Stomach (tissue), 9 donors: ENCODE measurements around the gene MDC1. TPM values are rescaled to one million over a fixed set of nuclear protein-coding genes. Genes with fewer than 3 reads are reported as not detected.

Experiments used
- DNase-seq, 2 donors: peaks; one replicate each; pipeline versions ENCODE4 v3.0.0 to v3.0.0-alpha.2; 2013 to 2019
- H3K27ac ChIP-seq, 5 donors: fragments of 200-600 bp in 4 of 5; sonication (generic) in 4 of 5; one replicate each; pipeline ENCODE4 v1.5.1; 2013 to 2019; ENCODE audit warnings: mild to moderate bottlenecking in 1 of 5, moderate library complexity in 1 of 5
- H3K27me3 ChIP-seq, 3 donors: fragments of 200-600 bp; sonication (generic); one replicate each; pipeline ENCODE4 v1.5.1; 2017 to 2019; ENCODE audit warnings: mixed run types in 1 of 3
- H3K36me3 ChIP-seq, 4 donors: fragments of 200-600 bp; sonication (generic); 1 replicate in 3 of 4; 2 replicates in 1 of 4; pipeline ENCODE4 v1.5.1; 2016 to 2019
- H3K4me1 ChIP-seq, 4 donors: fragments of 200-600 bp; sonication (generic); one replicate each; pipeline ENCODE4 v1.5.1; 2016 to 2019
- H3K4me3 ChIP-seq, 4 donors: fragments of 200-600 bp; sonication (generic) in 3 of 4; one replicate each; pipeline ENCODE4 v1.5.1; 2016 to 2019; ENCODE audit warnings: mild to moderate bottlenecking in 1 of 4
- H3K9me3 ChIP-seq, 4 donors: fragments of 200-600 bp; sonication (generic); one replicate each; pipeline ENCODE4 v1.5.1; 2016 to 2019
- CTCF ChIP-seq, 7 experiments: fragments of 450-650 bp in 4 of 7; fragments of 200-600 bp in 3 of 7; sonication (generic) in 3 of 7; IDR thresholded peaks; one replicate each; pipeline ENCODE4 v1.5.1; 2016 to 2019; ENCODE audit warnings: antibody characterized with exemption in 7 of 7, control low read depth in 2 of 7, mild to moderate bottlenecking in 1 of 7
- EP300 ChIP-seq: sonication (generic); formaldehyde crosslinking; IDR thresholded peaks from one replicate; pipeline ENCODE4 v1.6.1; 2017; ENCODE audit warnings: antibody characterized with exemption
- POLR2A ChIP-seq, 4 donors: fragments of 450-650 bp; IDR thresholded peaks; one replicate each; pipeline ENCODE4 v1.6.1; 2016; ENCODE audit warnings: antibody characterized with exemption in 4 of 4, control low read depth in 2 of 4, mild to moderate bottlenecking in 1 of 4, moderate library complexity in 1 of 4
- POLR2AphosphoS5 ChIP-seq, 3 donors: sonication (generic); formaldehyde crosslinking; IDR thresholded peaks; one replicate each; pipeline ENCODE4 v1.6.1; 2016; ENCODE audit warnings: antibody characterized with exemption in 3 of 3
- WGBS, 5 donors: extraction: QIAGEN DNeasy Blood & Tissue Kit in 3 of 5; methylation state at CpG; one replicate each; pipeline versions ENCODE4 v1.1.5 to v1.1.7; 2013 to 2018; 5-methylcytosine and 5-hydroxymethylcytosine counted together
- intact Hi-C: fragments of 100-400 bp; cut with DNase I; formaldehyde crosslinking; loops from one replicate; pipeline ENCODE4 v1.15.1; 2023; ENCODE audit warnings: low total_unique reads
- polyA plus RNA-seq, 3 donors: library from polyadenylated mRNA; stranded (reverse); fragments of 200-250 nt; gene quantifications; one replicate each; pipeline ENCODE4 v1.2.3, GENCODE V29; 2013
- total RNA-seq, 5 donors: library from RNA; depleted of rRNA; stranded (reverse); fragments of >200 nt; gene quantifications; one replicate each; pipeline versions ENCODE4 v1.1.0 to v1.2.3, GENCODE V29; 2014 to 2016
- donor health status: healthy with polysubstance abuse.
- donor health status: Bipolar disorder and iron deficiency.
- donor health status: healthy.

The MDC1 gene
- total and polyA plus RNA-seq, 8 donors, result 3.8 to 153 (median 11.8) TPM

GRCh38 chr6:30732237-30732943, 15.3 kb upstream of the MDC1 start:
- Histone ChIP-seq H3K36me3 (peaks cover 58 to 100% (median 98%) of the 10 kb centered on the region in 4 donors), H3K4me3 (no peak overlapping the region), H3K4me1 (peaks cover 19 to 56% (median 33%) of the 10 kb centered on the region in 4 donors), H3K27ac (no peak overlapping the region), H3K9me3 (no peaks in the 10 kb centered on the region), H3K27me3 (no peaks in the 10 kb centered on the region)
- TF ChIP-seq CTCF (IDR thresholded peaks at IDR 0.05) (no peak), POLR2A (IDR thresholded peaks at IDR 0.05) (no peak), POLR2AphosphoS5 (IDR thresholded peaks at IDR 0.05) (no peak), EP300 (no peak)
- 91 to 94% (median 92%) methylated on average over 12 of the region's 12 CpGs for WGBS, 5 donors
- intact Hi-C loops, result no loop called here
- no peak for DNase-seq

- intact Hi-C loops, result no loop called here
- Histone ChIP-seq H3K4me1 (peaks cover 12 to 46% (median 25%) of the 10 kb centered on the region in 4 donors), H3K27me3 (no peaks in the 10 kb centered on the region), H3K9me3 (no peaks in the 10 kb centered on the region), H3K4me3 (peak overlapping the region in 3 of 4 donors; percentile 1 to 31 (median 3)), H3K27ac (peak overlapping the region; percentile 6 to 69 (median 29)), H3K36me3 (peaks cover 59 to 100% (median 98%) of the 10 kb centered on the region in 4 donors)
- WGBS, 5 donors, result 24 to 49% (median 27%) methylated on average over 18 to 30 of the region's 30 CpGs
- TF ChIP-seq CTCF (IDR thresholded peaks at IDR 0.05), result peak in 5 of 7 experiments; percentile 58 to 83 (median 71)
- peak in 1 of 3 donors; percentile 72 for TF ChIP-seq POLR2AphosphoS5 (IDR thresholded peaks at IDR 0.05)
- no peak for TF ChIP-seq EP300
- DNase-seq, result peak; percentile 91 to 94
Measured at GRCh38 chr6:30730601-30731435, 13.7 kb upstream of the MDC1 start.

GRCh38 chr6:30727920-30728553, 11.0 kb upstream of the MDC1 start:
- H3K27ac ChIP-seq, result peak overlapping the region in 4 of 5 donors; percentile 22 to 98 (median 37)
- H3K9me3 ChIP-seq, result no peaks in the 10 kb centered on the region
- DNase-seq, result peak in 1 of 2 donors; percentile 51
- H3K36me3 ChIP-seq, result peaks cover 62 to 100% (median 99%) of the 10 kb centered on the region in 4 donors
- no peak overlapping the region for H3K4me3 ChIP-seq
- intact Hi-C loops, result loop anchor here (5.0 kb wide), 1 partner anchor 51 kb away; no protein-coding TSS in a partner anchor
- WGBS, 5 donors, result 45 to 53% (median 50%) methylated on average over 7 of the region's 7 CpGs
- peaks cover 13 to 71% (median 38%) of the 10 kb centered on the region in 4 donors for H3K4me1 ChIP-seq
- TF ChIP-seq POLR2A (IDR thresholded peaks at IDR 0.05), result no peak
- peak in 1 of 7 experiments; percentile 7 for TF ChIP-seq CTCF (IDR thresholded peaks at IDR 0.05)
- no peaks in the 10 kb centered on the region for H3K27me3 ChIP-seq
